K562 (cell line): Measurements from ENCODE around the gene NDUFS5. TPM values are rescaled to one million over a fixed set of nuclear protein-coding genes. Genes with fewer than 3 reads are reported as not detected.
A peak's percentile ranks its signal among the peaks of the same experiment; 100 is the strongest.

Source experiments
- CEBPZ ChIP-seq: fragments of 150-350 bp; IDR thresholded peaks from 2 replicates; pipeline ENCODE4 v1.6.1; 2014; ENCODE audit warnings: low read depth, mild to moderate bottlenecking, low read length, borderline replicate concordance
- DIDO1 ChIP-seq: fragments of 450-650 bp; IDR thresholded peaks from 2 replicates; pipeline ENCODE4 v1.6.1; 2016; ENCODE audit warnings: low read depth, missing biosample characterization, missing genetic modification characterization
- FUS ChIP-seq: fragments of 200-400 bp; formaldehyde crosslinking; optimal IDR thresholded peaks from 2 replicates; pipeline ENCODE3; 2017; ENCODE audit warnings: low read depth, low read length
- POLR2AphosphoS5 ChIP-seq: IDR thresholded peaks from 2 replicates; pipeline ENCODE4 v1.6.1; 2011; ENCODE audit warnings: mild to moderate bottlenecking, low read depth, low read length, moderate library complexity; ENCODE audit not compliant: control insufficient read depth, insufficient read depth
- PRPF4 ChIP-seq: fragments of 200-400 bp; formaldehyde crosslinking; IDR thresholded peaks from one replicate; pipeline ENCODE4 v1.6.1; 2017; ENCODE audit warnings: low read length, low read depth, mild to moderate bottlenecking; ENCODE audit not compliant: insufficient read depth, poor library complexity, severe bottlenecking
- SMARCA4 ChIP-seq: fragments of 450-650 bp; IDR thresholded peaks from 2 replicates; pipeline ENCODE4 v1.6.1; 2016
- SMARCC2 ChIP-seq: fragments of 450-650 bp; IDR thresholded peaks from 2 replicates; pipeline ENCODE4 v1.6.1; 2017; ENCODE audit warnings: antibody characterized with exemption, moderate library complexity, mild to moderate bottlenecking, low read depth
- ZNF282 ChIP-seq: sonication (generic); formaldehyde crosslinking; IDR thresholded peaks from 2 replicates; pipeline ENCODE4 v1.8.1; 2023; ENCODE audit warnings: missing genetic modification reagents
- ZNF592 ChIP-seq: fragments of 450-650 bp; IDR thresholded peaks from 2 replicates; pipeline ENCODE4 v1.6.1; 2017; ENCODE audit warnings: antibody characterized with exemption, mild to moderate bottlenecking
- ZNF778 ChIP-seq: fragments of 450-650 bp; formaldehyde crosslinking; IDR thresholded peaks from 2 replicates; pipeline ENCODE4 v1.4.0; 2020; ENCODE audit warnings: mild to moderate bottlenecking, moderate library complexity
- ZSCAN32 ChIP-seq: fragments of 450-650 bp; formaldehyde crosslinking; IDR thresholded peaks from 2 replicates; pipeline ENCODE4 v1.4.0; 2020; ENCODE audit warnings: mild to moderate bottlenecking, moderate library complexity
- polyA plus RNA-seq, 8 experiments: library from polyadenylated mRNA; depleted of rRNA in 4 of 8; stranded (reverse) in 5 of 8; unstranded in 3 of 8; fragments of >200 nt; fragmentation: Nextera tagmentation in 2 of 8; fragmentation: Illumina TruSeq in 1 of 8; extraction: Ambion mirVana in 2 of 8; extraction: Trizol in 1 of 8; gene quantifications; 2 replicates each; pipeline versions ENCODE4 v1.2.1 to v1.2.3, GENCODE V29; 2011 to 2014; ENCODE audit warnings: inconsistent platforms in 1 of 8, missing spikeins in 1 of 8
- total RNA-seq, 7 experiments: library from RNA; depleted of rRNA in 6 of 7; stranded (reverse); fragments of >200 nt in 6 of 7; fragmentation: Illumina TruSeq in 2 of 7; extraction: Trizol in 2 of 7; gene quantifications; 2 replicates each; pipeline versions ENCODE4 v1.2.1 to v1.2.3, GENCODE V29; 2011 to 2021; ENCODE audit warnings: low replicate concordance in 1 of 7
- TF ChIP-seq, protein P1 (sequence below): fragments of 450-650 bp; formaldehyde crosslinking; IDR thresholded peaks from 2 replicates; pipeline ENCODE4 v1.4.0; 2020; ENCODE audit warnings: mild to moderate bottlenecking
- TF ChIP-seq, protein P2 (sequence below): IDR thresholded peaks from 2 replicates; pipeline ENCODE4 v1.6.1; 2016; ENCODE audit warnings: missing genetic modification characterization, missing compliant biosample characterization
- TF ChIP-seq, protein P3 (sequence below): fragments of 250-450 bp; sonication (Bioruptor Pico); IDR thresholded peaks from 2 replicates; pipeline ENCODE4 v1.5.0; 2021

Gene NDUFS5
- total and polyA plus RNA-seq, 9 of the 15 experiments (the other 6 are each of a cell fraction or from before 2014, with no cell fraction given) = 499 to 2,737 (median 1,281) TPM

DNA sequence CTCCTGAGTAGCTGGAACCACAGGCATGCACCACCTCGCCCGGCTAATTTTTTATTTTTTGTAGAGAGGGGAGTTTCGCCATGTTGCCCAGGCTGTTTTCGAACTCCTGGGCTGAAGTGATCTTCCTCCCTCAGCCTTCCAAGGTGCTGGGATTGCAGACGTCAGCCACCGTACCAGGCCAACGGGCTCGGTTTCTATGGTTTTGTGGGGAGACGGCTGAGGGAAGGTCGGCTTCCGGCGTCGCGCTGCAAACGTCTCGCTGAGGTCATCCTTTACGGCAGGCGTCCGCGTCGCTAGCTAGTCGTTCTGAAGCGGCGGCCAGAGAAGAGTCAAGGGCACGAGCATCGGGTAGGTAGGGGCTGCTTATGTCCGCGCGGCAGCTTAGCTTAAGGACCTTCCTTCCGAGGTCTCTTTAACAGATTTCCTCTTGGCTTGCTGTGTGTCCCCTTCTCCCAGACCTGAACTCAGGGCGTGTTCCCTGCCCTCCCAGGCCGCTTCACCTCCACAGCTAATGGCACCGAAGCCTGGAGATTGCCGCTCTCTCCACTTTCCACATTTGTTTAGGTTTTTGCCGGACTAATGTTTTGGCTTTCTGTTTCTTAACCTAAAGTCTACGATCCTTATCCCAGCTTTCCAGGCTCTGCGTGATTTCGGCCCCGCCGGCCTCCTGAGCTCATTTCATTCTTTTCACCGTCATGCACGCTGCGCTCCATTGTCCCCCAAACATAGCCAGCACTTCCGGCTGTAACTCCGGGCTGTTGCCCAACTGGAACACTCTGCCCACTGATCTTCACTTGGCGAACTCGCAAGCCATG lies at the start of gene NDUFS5 (continued):
- TF ChIP-seq, protein P1, sequence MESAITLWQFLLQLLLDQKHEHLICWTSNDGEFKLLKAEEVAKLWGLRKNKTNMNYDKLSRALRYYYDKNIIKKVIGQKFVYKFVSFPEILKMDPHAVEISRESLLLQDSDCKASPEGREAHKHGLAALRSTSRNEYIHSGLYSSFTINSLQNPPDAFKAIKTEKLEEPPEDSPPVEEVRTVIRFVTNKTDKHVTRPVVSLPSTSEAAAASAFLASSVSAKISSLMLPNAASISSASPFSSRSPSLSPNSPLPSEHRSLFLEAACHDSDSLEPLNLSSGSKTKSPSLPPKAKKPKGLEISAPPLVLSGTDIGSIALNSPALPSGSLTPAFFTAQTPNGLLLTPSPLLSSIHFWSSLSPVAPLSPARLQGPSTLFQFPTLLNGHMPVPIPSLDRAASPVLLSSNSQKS (CRISPR knock-in tag) = no peak
- TF ChIP-seq ZNF592 = 0 out of 2 replicates have a peak, but pooled peaks have one; percentile 12
- peak; percentile 11; the same call in 1 of the 2 replicates for TF ChIP-seq SMARCA4
- no peak for TF ChIP-seq PRPF4
- no peak for TF ChIP-seq FUS
- no peak for TF ChIP-seq ZNF282 (CRISPR knock-in tag)
- no peak for TF ChIP-seq CEBPZ
- TF ChIP-seq ZNF778 (CRISPR knock-in tag) = no peak
- TF ChIP-seq, protein P2, sequence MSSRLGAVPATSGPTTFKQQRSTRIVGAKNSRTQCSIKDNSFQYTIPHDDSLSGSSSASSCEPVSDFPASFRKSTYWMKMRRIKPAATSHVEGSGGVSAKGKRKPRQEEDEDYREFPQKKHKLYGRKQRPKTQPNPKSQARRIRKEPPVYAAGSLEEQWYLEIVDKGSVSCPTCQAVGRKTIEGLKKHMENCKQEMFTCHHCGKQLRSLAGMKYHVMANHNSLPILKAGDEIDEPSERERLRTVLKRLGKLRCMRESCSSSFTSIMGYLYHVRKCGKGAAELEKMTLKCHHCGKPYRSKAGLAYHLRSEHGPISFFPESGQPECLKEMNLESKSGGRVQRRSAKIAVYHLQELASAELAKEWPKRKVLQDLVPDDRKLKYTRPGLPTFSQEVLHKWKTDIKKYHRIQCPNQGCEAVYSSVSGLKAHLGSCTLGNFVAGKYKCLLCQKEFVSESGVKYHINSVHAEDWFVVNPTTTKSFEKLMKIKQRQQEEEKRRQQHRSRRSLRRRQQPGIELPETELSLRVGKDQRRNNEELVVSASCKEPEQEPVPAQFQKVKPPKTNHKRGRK (tag) = no peak
- TF ChIP-seq, protein P3, sequence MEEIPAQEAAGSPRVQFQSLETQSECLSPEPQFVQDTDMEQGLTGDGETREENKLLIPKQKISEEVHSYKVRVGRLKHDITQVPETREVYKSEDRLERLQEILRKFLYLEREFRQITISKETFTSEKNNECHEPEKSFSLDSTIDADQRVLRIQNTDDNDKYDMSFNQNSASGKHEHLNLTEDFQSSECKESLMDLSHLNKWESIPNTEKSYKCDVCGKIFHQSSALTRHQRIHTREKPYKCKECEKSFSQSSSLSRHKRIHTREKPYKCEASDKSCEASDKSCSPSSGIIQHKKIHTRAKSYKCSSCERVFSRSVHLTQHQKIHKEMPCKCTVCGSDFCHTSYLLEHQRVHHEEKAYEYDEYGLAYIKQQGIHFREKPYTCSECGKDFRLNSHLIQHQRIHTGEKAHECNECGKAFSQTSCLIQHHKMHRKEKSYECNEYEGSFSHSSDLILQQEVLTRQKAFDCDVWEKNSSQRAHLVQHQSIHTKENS (CRISPR knock-in tag) = no peak
- no peak for TF ChIP-seq SMARCC2
- no peak for TF ChIP-seq DIDO1
- peak; percentile 96 for TF ChIP-seq POLR2AphosphoS5
- no peak for TF ChIP-seq ZSCAN32 (CRISPR knock-in tag)
